Esophagus (tissue), 2 donors: ENCODE measurements around the gene GLUL. TPM values are rescaled to one million over a fixed set of nuclear protein-coding genes. Genes with fewer than 3 reads are reported as not detected.
A peak's percentile ranks its signal among the peaks of the same experiment; 100 is the strongest.
"Not testable (repeated sequence)": the region's sequence is repeated elsewhere in the genome, so short reads cannot be mapped to it uniquely, and the experiment has no call there.

Experiments used
- H3K27ac ChIP-seq, 2 donors: one replicate each; pipeline ENCODE4 v1.5.1; 2013; ENCODE audit warnings: low read depth in 2 of 2, mild to moderate bottlenecking in 2 of 2, inconsistent platforms in 1 of 2, low read length in 1 of 2, moderate library complexity in 1 of 2
- H3K27me3 ChIP-seq, 2 donors: one replicate each; pipeline ENCODE4 v1.6.1; 2013; ENCODE audit warnings: low read length in 2 of 2, control low read depth in 1 of 2, mild to moderate bottlenecking in 1 of 2; ENCODE audit not compliant: insufficient read depth in 2 of 2, control insufficient read depth in 1 of 2
- H3K36me3 ChIP-seq, 2 donors: one replicate each; pipeline ENCODE4 v1.6.1; 2013; ENCODE audit warnings: low read length in 1 of 2; ENCODE audit not compliant: control insufficient read depth in 2 of 2, insufficient read depth in 2 of 2
- H3K4me1 ChIP-seq, 2 donors: one replicate each; pipeline ENCODE4 v1.6.1; 2013; ENCODE audit warnings: low read length in 1 of 2; ENCODE audit not compliant: control insufficient read depth in 2 of 2, insufficient read depth in 2 of 2
- H3K4me3 ChIP-seq, 2 donors: one replicate each; pipeline ENCODE4 v1.5.1; 2013; ENCODE audit warnings: low read length in 2 of 2, mild to moderate bottlenecking in 2 of 2, low read depth in 1 of 2, moderate library complexity in 1 of 2
- H3K9me3 ChIP-seq, 2 donors: one replicate each; pipeline ENCODE4 v1.6.1; 2013; ENCODE audit warnings: mild to moderate bottlenecking in 2 of 2, low read depth in 1 of 2, low read length in 1 of 2, moderate library complexity in 1 of 2; ENCODE audit not compliant: control insufficient read depth in 2 of 2, insufficient read depth in 1 of 2
- WGBS, 2 donors: extraction: QIAGEN DNeasy Blood & Tissue Kit; methylation state at CpG; one replicate each; pipeline ENCODE4 v1.1.7; 2013; 5-methylcytosine and 5-hydroxymethylcytosine counted together
- polyA plus RNA-seq, 2 donors: library from polyadenylated mRNA; stranded (reverse); fragments of 200-250 nt; gene quantifications; one replicate each; pipeline ENCODE4 v1.2.3, GENCODE V29; 2013
- donor health status: healthy with polysubstance abuse.
- donor health status: Bipolar disorder and iron deficiency.

Gene GLUL
- polyA plus RNA-seq, 2 donors: 384 to 627 TPM

- Histone ChIP-seq H3K27ac (no peak overlapping the region), H3K9me3 (no peaks in the 10 kb centered on the region), H3K27me3 (no peaks in the 10 kb centered on the region), H3K36me3 (peaks cover 31 to 35% of the 10 kb centered on the region in 2 donors), H3K4me3 (no peak overlapping the region), H3K4me1 (no peaks in the 10 kb centered on the region)
- WGBS, 2 donors: 90% methylated on average over 8 of the region's 8 CpGs
These were observed 5.4 kb downstream of the GLUL start for GRCh38 chr1:182385885-182386853.

GRCh38 chr1:182384387-182384960, 7.1 kb downstream of the GLUL start:
- Histone ChIP-seq H3K4me1 (peaks cover 0 to 3% of the 10 kb centered on the region in 2 donors), H3K9me3 (no peaks in the 10 kb centered on the region), H3K4me3 (no peak overlapping the region), H3K36me3 (peaks cover 31 to 35% of the 10 kb centered on the region in 2 donors), H3K27me3 (no peaks in the 10 kb centered on the region), H3K27ac (no peak overlapping the region)
- 95 to 96% methylated on average over 19 of the region's 19 CpGs for WGBS, 2 donors

DNA sequence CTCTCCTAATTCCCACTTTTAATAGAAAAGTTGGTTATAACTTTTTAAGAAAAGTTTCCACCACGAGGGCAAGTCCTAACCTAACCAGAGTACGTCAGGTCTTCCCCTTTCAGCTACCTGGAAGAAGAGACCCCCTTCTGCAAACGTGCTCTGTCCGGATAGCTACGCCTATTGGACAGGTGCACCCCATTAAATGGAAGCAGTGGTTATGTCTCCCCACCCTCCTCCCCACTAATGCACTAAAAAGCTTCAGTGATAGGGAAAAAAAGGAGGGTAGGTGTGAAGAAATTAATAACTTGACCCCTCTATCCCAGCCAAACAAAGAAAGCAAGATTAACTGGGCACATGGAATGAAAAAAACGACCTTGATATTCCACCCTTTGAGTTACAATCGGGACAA, 7.7 kb downstream of the GLUL start:
- H3K27ac ChIP-seq: no peak overlapping the region
- peaks cover 31 to 35% of the 10 kb centered on the region in 2 donors for H3K36me3 ChIP-seq
- H3K4me1 ChIP-seq: peaks cover 0 to 3% of the 10 kb centered on the region in 2 donors
- H3K4me3 ChIP-seq: no peak overlapping the region
- no peaks in the 10 kb centered on the region for H3K9me3 ChIP-seq
- 83 to 85% methylated on average over 7 of the region's 7 CpGs for whole genome bisulfite sequencing, 2 donors
- no peaks in the 10 kb centered on the region for H3K27me3 ChIP-seq

DNA sequence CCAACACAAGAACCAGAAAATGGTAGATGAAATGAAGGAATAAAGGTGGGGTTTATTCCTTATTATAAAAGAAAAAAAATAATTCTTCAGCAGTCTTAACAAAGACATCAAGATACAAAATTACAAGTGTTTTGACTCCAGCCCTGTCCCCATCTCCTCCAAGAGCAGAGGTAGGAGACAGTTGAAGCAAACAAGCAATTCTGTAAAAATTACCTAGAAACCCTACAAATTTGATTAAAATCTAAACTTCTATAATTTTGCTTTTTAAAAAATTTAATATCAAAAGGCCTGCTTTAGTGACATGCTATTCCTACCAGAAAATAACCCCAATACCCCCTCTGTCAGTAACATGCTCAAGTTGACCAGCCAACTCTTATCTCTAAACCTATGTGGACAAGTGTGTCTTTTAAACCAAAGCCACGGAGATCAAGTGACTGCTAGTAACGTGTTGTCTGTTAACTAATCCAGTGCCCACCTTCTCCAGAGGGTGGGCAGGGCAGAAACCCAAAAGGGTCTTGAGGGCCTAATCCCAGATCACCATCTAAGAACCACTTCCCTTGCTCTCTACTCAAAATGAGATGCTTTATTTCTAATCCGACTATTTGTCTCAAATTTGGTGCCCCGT, 8.4 kb downstream of the GLUL start:
- no peak overlapping the region for H3K27ac ChIP-seq
- H3K9me3 ChIP-seq: no peaks in the 10 kb centered on the region
- H3K4me1 ChIP-seq: peaks cover 0 to 3% of the 10 kb centered on the region in 2 donors
- peaks cover 31% of the 10 kb centered on the region in 2 donors for H3K36me3 ChIP-seq
- no peak overlapping the region for H3K4me3 ChIP-seq
- WGBS, 2 donors: 85 to 86% methylated on average over 4 of the region's 4 CpGs
- no peaks in the 10 kb centered on the region for H3K27me3 ChIP-seq

DNA sequence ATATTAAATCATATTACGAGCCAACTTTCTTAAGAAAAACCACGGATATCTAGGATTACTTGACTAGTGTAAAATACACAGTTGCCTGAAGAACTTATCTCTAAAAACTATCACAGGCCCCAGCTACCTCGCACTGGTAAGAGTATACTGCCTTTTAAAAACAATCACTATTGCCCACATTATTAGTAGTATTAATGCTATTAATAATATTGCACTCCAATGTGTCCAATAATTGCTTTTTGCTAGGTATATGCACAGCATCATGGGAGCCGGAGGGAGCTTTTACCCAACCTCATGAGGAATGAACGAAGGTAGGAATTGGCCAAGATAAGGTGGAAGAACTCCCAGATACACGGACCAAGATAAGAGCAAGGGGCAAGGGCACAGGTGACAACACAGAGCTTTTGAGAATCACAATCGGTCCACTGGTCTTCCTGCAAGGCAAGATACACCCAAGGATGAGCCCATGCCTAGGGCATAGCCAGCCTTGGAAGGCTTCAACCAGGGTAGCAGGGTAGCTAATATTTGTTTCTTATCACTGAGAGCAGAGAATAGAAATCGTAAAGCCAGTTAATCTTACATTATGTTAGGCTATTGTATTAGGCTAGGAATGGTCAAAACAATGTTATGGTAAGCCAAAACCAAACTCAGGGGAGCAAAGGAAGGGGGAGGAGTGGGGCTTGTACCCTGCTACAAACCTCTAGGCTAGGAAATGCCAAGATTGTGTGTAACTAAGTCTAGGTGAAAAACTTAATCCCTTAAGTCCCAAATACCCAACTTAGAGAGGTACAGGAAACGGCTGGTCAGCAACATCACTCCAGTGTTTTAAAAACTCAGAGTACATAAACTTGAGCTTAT, 9.4 kb downstream of the GLUL start:
- peaks cover 0 to 3% of the 10 kb centered on the region in 2 donors for H3K4me1 ChIP-seq
- 76 to 77% methylated on average over 9 of the region's 9 CpGs for WGBS, 2 donors
- no peaks in the 10 kb centered on the region for H3K27me3 ChIP-seq
- peak overlapping the region in 1 of 2 donors; percentile 60 for H3K27ac ChIP-seq
- no peak overlapping the region for H3K4me3 ChIP-seq
- no peaks in the 10 kb centered on the region for H3K9me3 ChIP-seq
- H3K36me3 ChIP-seq: peaks cover 31% of the 10 kb centered on the region in 2 donors

GRCh38 chr1:182380199-182380598, 11.4 kb downstream of the GLUL start:
- Histone ChIP-seq H3K27me3 (no peaks in the 10 kb centered on the region), H3K9me3 (no peaks in the 10 kb centered on the region), H3K27ac (peak overlapping the region; percentile 80 to 82), H3K4me1 (peaks cover 0 to 3% of the 10 kb centered on the region in 2 donors), H3K36me3 (peaks cover 12 to 15% of the 10 kb centered on the region in 2 donors), H3K4me3 (no peak overlapping the region)
- WGBS, 2 donors: 79 to 80% methylated on average over 4 of the region's 4 CpGs

- not testable (repeated sequence) for H3K4me1 ChIP-seq, H3K9me3 ChIP-seq, H3K27me3 ChIP-seq, H3K4me3 ChIP-seq
- 48 to 66% methylated on average over 7 of the region's 7 CpGs for WGBS, 2 donors
- Histone ChIP-seq H3K36me3 (peaks cover 11 to 13% of the 10 kb centered on the region in 2 donors), H3K27ac (peak overlapping the region; percentile 67 to 80)
These were observed 11.8 kb downstream of the GLUL start for GRCh38 chr1:182379781-182380180.

GRCh38 chr1:182376936-182377574, 14.5 kb downstream of the GLUL start:
- H3K27me3 ChIP-seq: no peaks in the 10 kb centered on the region
- peaks cover 0 to 3% of the 10 kb centered on the region in 2 donors for H3K4me1 ChIP-seq
- no peaks in the 10 kb centered on the region for H3K36me3 ChIP-seq
- no peak overlapping the region for H3K4me3 ChIP-seq
- no peaks in the 10 kb centered on the region for H3K9me3 ChIP-seq
- H3K27ac ChIP-seq: no peak overlapping the region
